K562 (cell line): ENCODE measurements around the gene DPEP3. TPM values are rescaled to one million over a fixed set of nuclear protein-coding genes. Genes with fewer than 3 reads are reported as not detected.

ENCODE experiments used
- CREBBP ChIP-seq: IDR thresholded peaks from one replicate; pipeline ENCODE4 v1.6.1; 2012; ENCODE audit warnings: low read depth, mild to moderate bottlenecking, control low read depth, inconsistent platforms, low read length
- HINFP ChIP-seq: fragments of 450-650 bp; conservative IDR thresholded peaks from 2 replicates; pipeline ENCODE4 v1.6.1; 2016; ENCODE audit warnings: missing genetic modification characterization, low read depth, mild to moderate bottlenecking, control low read depth, missing compliant biosample characterization
- KDM2B ChIP-seq: fragments of 250-450 bp; sonication (Bioruptor Pico); IDR thresholded peaks from 2 replicates; pipeline ENCODE4 v1.8.0; 2021; ENCODE audit warnings: mild to moderate bottlenecking, moderate library complexity
- PATZ1 ChIP-seq: fragments of 250-450 bp; sonication (Bioruptor Pico); IDR thresholded peaks from 2 replicates; pipeline ENCODE4 v1.5.0; 2020; ENCODE audit warnings: mild to moderate bottlenecking, borderline replicate concordance
- REST ChIP-seq, 2 experiments: fragments of 450-650 bp; formaldehyde crosslinking in 1 of 2; IDR thresholded peaks; 2 replicates each; pipeline versions ENCODE4 v1.4.0 to v1.6.1; 2014 to 2020; ENCODE audit warnings: mild to moderate bottlenecking in 2 of 2, borderline replicate concordance in 1 of 2, low read depth in 1 of 2
- SIN3A ChIP-seq, 2 experiments: fragments of 150-350 bp in 1 of 2; IDR thresholded peaks; 2 replicates each; pipeline ENCODE4 v1.6.1; 2011 to 2016; ENCODE audit warnings: borderline replicate concordance in 2 of 2, low read depth in 2 of 2, low read length in 2 of 2, mild to moderate bottlenecking in 2 of 2, moderate library complexity in 2 of 2; ENCODE audit not compliant: control insufficient read depth in 1 of 2
- STAT5A ChIP-seq: IDR thresholded peaks from 2 replicates; pipeline ENCODE4 v1.6.1; 2012; ENCODE audit warnings: low read length, inconsistent platforms, borderline replicate concordance
- SUPT5H ChIP-seq: fragments of 450-650 bp; IDR thresholded peaks from 2 replicates; pipeline ENCODE4 v1.6.1; 2016
- ZBTB49 ChIP-seq: sonication (generic); formaldehyde crosslinking; IDR thresholded peaks from 2 replicates; pipeline ENCODE4 v1.8.0; 2022; ENCODE audit warnings: missing genetic modification reagents, mild to moderate bottlenecking, borderline replicate concordance
- polyA plus RNA-seq, 8 experiments: library from polyadenylated mRNA; depleted of rRNA in 4 of 8; stranded (reverse) in 5 of 8; unstranded in 3 of 8; fragments of >200 nt; fragmentation: Nextera tagmentation in 2 of 8; fragmentation: Illumina TruSeq in 1 of 8; extraction: Ambion mirVana in 2 of 8; extraction: Trizol in 1 of 8; gene quantifications; 2 replicates each; pipeline versions ENCODE4 v1.2.1 to v1.2.3, GENCODE V29; 2011 to 2014; ENCODE audit warnings: inconsistent platforms in 1 of 8, missing spikeins in 1 of 8
- total RNA-seq, 7 experiments: library from RNA; depleted of rRNA in 6 of 7; stranded (reverse); fragments of >200 nt in 6 of 7; fragmentation: Illumina TruSeq in 2 of 7; extraction: Trizol in 2 of 7; gene quantifications; 2 replicates each; pipeline versions ENCODE4 v1.2.1 to v1.2.3, GENCODE V29; 2011 to 2021; ENCODE audit warnings: low replicate concordance in 1 of 7

The DPEP3 gene
- total and polyA plus RNA-seq, 9 of the 15 experiments (the other 6 are each of a cell fraction or from before 2014, with no cell fraction given): not detected

GRCh38 chr16:67935402-67936123 is 44.7 kb downstream of the DPEP3 start (continued):
- TF ChIP-seq REST (IDR thresholded peaks at IDR 0.05; ENCODE audit: borderline replicate concordance) (peak; percentile 61), REST (CRISPR knock-in tag; IDR thresholded peaks at IDR 0.05; ENCODE audit: low read depth) (peak; percentile 57; the same call in 1 of the 2 replicates), STAT5A (no peak), SUPT5H (peak; percentile 93), ZBTB49 (CRISPR knock-in tag) (no peak), PATZ1 (CRISPR knock-in tag) (peak; percentile 60; the same call in 1 of the 2 replicates), KDM2B (peak; percentile 85; the same call in 1 of the 2 replicates), SIN3A (IDR thresholded peaks at IDR 0.05; ENCODE audit: borderline replicate concordance in 2 of 2, control insufficient read depth in 1 of 2, low read depth in 2 of 2, low read length in 2 of 2) (peak; percentile 95 to 96), CREBBP (no peak), HINFP (tag) (peak; percentile 80)
